K562 (cell line): ENCODE measurements around the gene TRNP1. TPM values are rescaled to one million over a fixed set of nuclear protein-coding genes. Genes with fewer than 3 reads are reported as not detected.

Experiments
- ATAC-seq: fragments of 200-7000 bp; cut with Tn5 transposase; 3 replicates; pipeline ENCODE4 v1.9.1; 2020; ENCODE audit warnings: moderate library complexity
- BruUV-seq: library from RNA; stranded (reverse); fragments of 400-500 nt; replicated peaks from 2 replicates; lab custom pipeline; 2021; lab: Mats Ljungman, UMichigan
- CTCF ChIA-PET: fragments of 300-600 bp; formaldehyde crosslinking; extraction: SDS; loops from one replicate; lab custom pipeline; 2021; ENCODE audit warnings: low intra/inter-chr PET ratio; lab: Yijun Ruan, JAX
- POLR2A ChIA-PET: fragments of 300-600, 350-650 bp; sonication (Branson Sonifier 250); formaldehyde crosslinking; extraction: SDS; loops from one replicate; lab custom pipeline; 2021; ENCODE audit warnings: antibody characterized with exemption, inconsistent platforms; lab: Yijun Ruan, JAX
- DNase-seq, 4 experiments: peaks; one replicate each; pipeline versions ENCODE4 v3.0.0 to v3.0.0-alpha.2; 2011 to 2018; ENCODE audit warnings: low spot score in 3 of 4, mixed read lengths in 3 of 4; ENCODE audit errors: extremely low read depth in 1 of 4
- FAIRE-seq: peaks from 2 replicates; lab custom pipeline; 2011; peaks lifted over from hg19 to GRCh38; lab: Jason Lieb, UNC
- H2AFZ ChIP-seq: 2 replicates; pipeline ENCODE4 v1.6.0; 2011; ENCODE audit warnings: low read depth, low read length, control low read depth, inconsistent platforms
- H3K27ac ChIP-seq: fragments of 200-600 bp; 3 replicates; pipeline ENCODE4 v1.8.0; 2011; ENCODE audit warnings: low read depth, mild to moderate bottlenecking, control low read depth, inconsistent platforms, low read length, moderate library complexity, mixed read lengths; ENCODE audit errors: extremely low read depth
- H3K27me3 ChIP-seq, 2 experiments: fragments of 300-600 bp in 1 of 2; 2 replicates in 1 of 2; 3 replicates in 1 of 2; pipeline versions ENCODE4 v1.6.0 to v1.8.0; 2011; ENCODE audit warnings: inconsistent platforms in 2 of 2, low read length in 2 of 2, mild to moderate bottlenecking in 1 of 2, mixed read lengths in 1 of 2, moderate library complexity in 1 of 2; ENCODE audit not compliant: control insufficient read depth in 2 of 2, insufficient read depth in 2 of 2
- H3K36me3 ChIP-seq: fragments of 300-600 bp; 3 replicates; pipeline ENCODE4 v1.8.0; 2011; ENCODE audit warnings: mild to moderate bottlenecking, low read length, inconsistent platforms; ENCODE audit not compliant: control insufficient read depth, insufficient read depth
- H3K4me1 ChIP-seq, 2 experiments: fragments of 200-600 bp in 1 of 2; replicated peaks in 1 of 2; 2 replicates in 1 of 2; 3 replicates in 1 of 2; pipeline versions ENCODE4 v1.5.1 to v1.8.0; 2011; ENCODE audit warnings: inconsistent platforms in 2 of 2, low read length in 2 of 2, mild to moderate bottlenecking in 1 of 2, mixed read lengths in 1 of 2, moderate library complexity in 1 of 2; ENCODE audit not compliant: control insufficient read depth in 2 of 2, insufficient read depth in 2 of 2
- H3K4me2 ChIP-seq: 2 replicates; pipeline ENCODE4 v1.6.1; 2011; ENCODE audit warnings: low read length, control low read depth, inconsistent platforms, mixed read lengths; ENCODE audit not compliant: insufficient read depth
- H3K4me3 ChIP-seq: fragments of 200-600 bp; sonication (generic), shearing (Covaris generic); 2 replicates; pipeline ENCODE4 v1.5.1; 2016; ENCODE audit warnings: control low read depth, inconsistent platforms
- H3K79me2 ChIP-seq: fragments of 200-600 bp; 3 replicates; pipeline ENCODE4 v1.8.0; 2011; ENCODE audit warnings: low read length, inconsistent platforms; ENCODE audit not compliant: control insufficient read depth, insufficient read depth
- H3K9ac ChIP-seq, 2 experiments: 2 replicates each; pipeline versions ENCODE4 v1.6.0 to v1.6.1; 2011; ENCODE audit warnings: low read depth in 2 of 2, low read length in 2 of 2, control low read depth in 1 of 2, inconsistent platforms in 1 of 2, mild to moderate bottlenecking in 1 of 2, mixed read lengths in 1 of 2; ENCODE audit not compliant: insufficient read depth in 1 of 2
- H3K9me1 ChIP-seq: one replicate; pipeline ENCODE4 v1.6.0; 2011; ENCODE audit warnings: inconsistent platforms, mild to moderate bottlenecking, low read length, moderate library complexity; ENCODE audit not compliant: control insufficient read depth, insufficient read depth
- H3K9me3 ChIP-seq: replicated peaks from 2 replicates; pipeline ENCODE4 v1.5.1; 2011; ENCODE audit warnings: low read depth, low read length, inconsistent platforms; ENCODE audit not compliant: control insufficient read depth, insufficient read depth
- H4K20me1 ChIP-seq: replicated peaks from 2 replicates; pipeline ENCODE4 v1.6.1; 2011; ENCODE audit warnings: low read length, inconsistent platforms, mixed read lengths; ENCODE audit not compliant: control insufficient read depth, insufficient read depth
- JUN ChIP-seq, 2 experiments: sonication (generic) in 1 of 2; formaldehyde crosslinking in 1 of 2; IDR thresholded peaks; 2 replicates each; pipeline versions ENCODE4 v1.6.1 to v1.8.0; 2012 to 2022; ENCODE audit warnings: borderline replicate concordance in 2 of 2, mild to moderate bottlenecking in 2 of 2, improper control_type of control experiment in 1 of 2, low read depth in 1 of 2, low read length in 1 of 2, missing genetic modification reagents in 1 of 2
- NFIC ChIP-seq: fragments of 450-650 bp; IDR thresholded peaks from 2 replicates; pipeline ENCODE4 v1.6.1; 2017; ENCODE audit warnings: mild to moderate bottlenecking, inconsistent platforms
- ZBTB7A ChIP-seq: IDR thresholded peaks from 2 replicates; pipeline ENCODE4 v1.6.1; 2011; ENCODE audit warnings: low read depth, mild to moderate bottlenecking, low read length, moderate library complexity, borderline replicate concordance; ENCODE audit not compliant: control insufficient read depth
- WGBS: fragments of 100-300 bp; shearing (Covaris generic); methylation state at CpG from one replicate; pipeline ENCODE4 v1.1.6; 2016; ENCODE audit warnings: low coverage, mixed read lengths; ENCODE audit not compliant: insufficient coverage; ENCODE audit errors: missing lambda C conversion rate; 5-methylcytosine and 5-hydroxymethylcytosine counted together
- in situ Hi-C: fragments of 300-500 bp; cut with MboI; formaldehyde crosslinking; loops from 4 replicates; pipeline ENCODE4 v1.15.0; 2018; ENCODE audit warnings: inconsistent platforms, mixed read lengths
- intact Hi-C: fragments of 100-400 bp; cut with micrococcal nuclease; formaldehyde crosslinking; loops from 2 replicates; pipeline ENCODE4 v1.14.2; 2022
- polyA plus RNA-seq, 8 experiments: library from polyadenylated mRNA; depleted of rRNA in 4 of 8; stranded (reverse) in 5 of 8; unstranded in 3 of 8; fragments of >200 nt; fragmentation: Nextera tagmentation in 2 of 8; fragmentation: Illumina TruSeq in 1 of 8; extraction: Ambion mirVana in 2 of 8; extraction: Trizol in 1 of 8; gene quantifications; 2 replicates each; pipeline versions ENCODE4 v1.2.1 to v1.2.3, GENCODE V29; 2011 to 2014; ENCODE audit warnings: inconsistent platforms in 1 of 8, missing spikeins in 1 of 8
- total RNA-seq, 7 experiments: library from RNA; depleted of rRNA in 6 of 7; stranded (reverse); fragments of >200 nt in 6 of 7; fragmentation: Illumina TruSeq in 2 of 7; extraction: Trizol in 2 of 7; gene quantifications; 2 replicates each; pipeline versions ENCODE4 v1.2.1 to v1.2.3, GENCODE V29; 2011 to 2021; ENCODE audit warnings: low replicate concordance in 1 of 7
- TF ChIP-seq, protein P1 (sequence below): fragments of 450-650 bp; IDR thresholded peaks from 2 replicates; pipeline ENCODE4 v1.6.1; 2017; ENCODE audit warnings: mild to moderate bottlenecking, moderate library complexity

TRNP1 gene
- total and polyA plus RNA-seq, 9 of the 15 experiments (the other 6 are each of a cell fraction or from before 2014, with no cell fraction given) = 0.03 to 1.3 (median 0.95) TPM

GRCh38 chr1:27037518-27037917, 44.0 kb downstream of the TRNP1 start:
- in situ Hi-C loops = loop anchor here (5.0 kb wide), 1 partner anchor 40 kb away; no protein-coding TSS in a partner anchor
- Histone ChIP-seq H3K79me2 (no peaks in the 10 kb centered on the region), H3K4me2 (no peak overlapping the region), H3K36me3 (no peaks in the 10 kb centered on the region), H3K9ac (no peak overlapping the region), H3K4me3 (no peak overlapping the region), H3K9me3 (0 out of 2 replicates have a peak, but pooled peaks cover 2% of the 10 kb centered on the region), H3K9me1 (no peaks in the 10 kb centered on the region), H3K4me1 (no peaks in the 10 kb centered on the region; a peak in 1 of 5 replicates), H2AFZ (no peak overlapping the region), H4K20me1 (no peaks in the 10 kb centered on the region; the same call in 1 of the 2 replicates), H3K27me3 (no peaks in the 10 kb centered on the region), H3K27ac (no peak overlapping the region)
- ATAC-seq (no peak), DNase-seq (no peak), FAIRE-seq (no peak)
- 50% methylated on average over 10 of the region's 10 CpGs for WGBS
- TF ChIP-seq ZBTB7A = no peak
- TF ChIP-seq NFIC = peak; percentile 85
- TF ChIP-seq JUN (IDR thresholded peaks at IDR 0.05; ENCODE audit: borderline replicate concordance, low read depth, low read length) = no peak
- no peak for TF ChIP-seq JUN (CRISPR knock-in tag; IDR thresholded peaks at IDR 0.05; ENCODE audit: borderline replicate concordance)
- TF ChIP-seq, protein P1, sequence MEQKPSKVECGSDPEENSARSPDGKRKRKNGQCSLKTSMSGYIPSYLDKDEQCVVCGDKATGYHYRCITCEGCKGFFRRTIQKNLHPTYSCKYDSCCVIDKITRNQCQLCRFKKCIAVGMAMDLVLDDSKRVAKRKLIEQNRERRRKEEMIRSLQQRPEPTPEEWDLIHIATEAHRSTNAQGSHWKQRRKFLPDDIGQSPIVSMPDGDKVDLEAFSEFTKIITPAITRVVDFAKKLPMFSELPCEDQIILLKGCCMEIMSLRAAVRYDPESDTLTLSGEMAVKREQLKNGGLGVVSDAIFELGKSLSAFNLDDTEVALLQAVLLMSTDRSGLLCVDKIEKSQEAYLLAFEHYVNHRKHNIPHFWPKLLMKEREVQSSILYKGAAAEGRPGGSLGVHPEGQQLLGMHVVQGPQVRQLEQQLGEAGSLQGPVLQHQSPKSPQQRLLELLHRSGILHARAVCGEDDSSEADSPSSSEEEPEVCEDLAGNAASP = no peak
- no TSS peak for BruUV-seq
- ChIA-PET POLR2A (no interaction called here), CTCF (interaction anchor here (4.1 kb wide), 1 partner anchor 40 kb away, joined by 20 read pairs; no protein-coding TSS in a partner anchor)
- intact Hi-C loops = no loop called here
